OCI-LY7 (cell line): Measurements from ENCODE around the gene HAGHL.
"Not testable (repeated sequence)": the region's sequence is repeated elsewhere in the genome, so short reads cannot be mapped to it uniquely, and the experiment has no call there.

Experiments
- CTCF ChIP-seq: fragments of 200-600 bp; sonication (generic); conservative IDR thresholded peaks from 2 replicates; pipeline ENCODE4 v1.5.1; 2014; ENCODE audit warnings: mild to moderate bottlenecking, antibody characterized with exemption, low read length, moderate library complexity, mixed read lengths
- EZH2phosphoT487 ChIP-seq: fragments of 200-600 bp; sonication (generic); IDR thresholded peaks from 2 replicates; pipeline ENCODE4 v1.6.1; 2018; ENCODE audit warnings: low read depth, borderline replicate concordance, mild to moderate bottlenecking, mixed run types, antibody characterized with exemption, low read length, moderate library complexity, mixed read lengths

GRCh38 chr16:691242-691641 is 35.7 kb upstream of the HAGHL start:
- not testable (repeated sequence) for TF ChIP-seq CTCF, EZH2phosphoT487
